ENCODE results near the gene UGCG. TPM values are rescaled to one million over a fixed set of nuclear protein-coding genes. Genes with fewer than 3 reads are reported as not detected.
"Not testable (repeated sequence)": the region's sequence is repeated elsewhere in the genome, so short reads cannot be mapped to it uniquely, and the experiment has no call there.

UGCG gene
- total and polyA plus RNA-seq, 9 of the 15 experiments (the other 6 are each of a cell fraction or from before 2014, with no cell fraction given): 20.0 to 40.3 (median 29.2) TPM

- H4K20me1 ChIP-seq (replicated peaks; ENCODE audit: control insufficient read depth, insufficient read depth, low read length); FAIRE-seq; H3K36me3 ChIP-seq (ENCODE audit: control insufficient read depth, insufficient read depth, low read length); H3K9me3 ChIP-seq (replicated peaks; ENCODE audit: control insufficient read depth, insufficient read depth, low read depth, low read length); H3K4me1 ChIP-seq (replicated peaks in 1 of 2; ENCODE audit: control insufficient read depth in 2 of 2, insufficient read depth in 2 of 2, low read length in 2 of 2); intact Hi-C loops (cut with micrococcal nuclease); BruUV-seq (replicated peaks); H3K4me3 ChIP-seq; H3K4me2 ChIP-seq (ENCODE audit: insufficient read depth, low read length); DNase-seq (ENCODE audit: extremely low read depth in 1 of 4, low spot score in 3 of 4); in situ Hi-C loops (cut with MboI); H3K79me2 ChIP-seq (ENCODE audit: control insufficient read depth, insufficient read depth, low read length); H3K9me1 ChIP-seq (ENCODE audit: control insufficient read depth, insufficient read depth, low read length); H3K9ac ChIP-seq (ENCODE audit: insufficient read depth in 1 of 2, low read depth in 2 of 2, low read length in 2 of 2); H3K27ac ChIP-seq (ENCODE audit: extremely low read depth, low read depth, low read length); H2AFZ ChIP-seq (ENCODE audit: low read depth, low read length); H3K27me3 ChIP-seq (ENCODE audit: control insufficient read depth in 2 of 2, insufficient read depth in 2 of 2, low read length in 2 of 2); POLR2A ChIA-PET; ATAC-seq: not testable (repeated sequence)
- TF ChIP-seq MLLT1 (IDR thresholded peaks at IDR 0.05): peak in 1 of 2 experiments; percentile 61; a peak in 1 of 4 replicates
- CTCF ChIA-PET (ENCODE audit: low intra/inter-chr PET ratio): interaction anchor here (0.5 kb wide), 1 partner anchor 127 kb away, joined by 3 read pairs; no protein-coding TSS in a partner anchor
- WGBS (ENCODE audit: insufficient coverage, low coverage, missing lambda C conversion rate): 94% methylated on average over 18 of the region's 21 CpGs
Observed at GRCh38 chr9:111948109-111948508, 51.5 kb downstream of the UGCG start.

DNA sequence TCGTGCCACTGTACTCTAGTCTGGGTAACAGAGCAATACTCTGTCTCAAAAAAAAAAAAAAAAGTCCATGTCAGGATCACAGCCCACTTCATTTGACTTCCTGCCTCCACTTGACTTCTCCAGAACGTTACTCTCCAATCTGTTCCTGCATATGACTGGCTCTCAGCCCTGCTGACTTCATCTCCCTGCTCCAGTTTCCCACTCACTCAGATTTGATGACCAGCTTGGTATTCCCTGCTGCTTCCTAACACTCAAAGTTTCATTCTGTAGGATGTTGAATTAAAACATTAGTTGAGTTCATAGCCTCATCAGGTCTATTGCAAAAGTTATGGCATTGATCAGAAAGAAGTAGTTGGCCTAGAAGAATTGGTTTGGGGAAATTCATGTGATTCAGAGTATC is 52.3 kb downstream of the UGCG start:
- ChIA-PET POLR2A (no interaction called here), CTCF (ENCODE audit: low intra/inter-chr PET ratio) (no interaction called here)
- no peak for TF ChIP-seq CHD7 (IDR thresholded peaks at IDR 0.05; ENCODE audit: low read depth, low read length)

More for the DNA sequence above, 52.3 kb downstream of the UGCG start:
- Histone ChIP-seq H3K4me1 (replicated peaks in 1 of 2; ENCODE audit: control insufficient read depth in 2 of 2, insufficient read depth in 2 of 2, low read length in 2 of 2) (no peaks in the 10 kb centered on the region), H4K20me1 (replicated peaks; ENCODE audit: control insufficient read depth, insufficient read depth, low read length) (no peaks in the 10 kb centered on the region), H3K9me1 (ENCODE audit: control insufficient read depth, insufficient read depth, low read length) (no peaks in the 10 kb centered on the region), H3K27ac (ENCODE audit: extremely low read depth, low read depth, low read length) (no peak overlapping the region), H3K36me3 (ENCODE audit: control insufficient read depth, insufficient read depth, low read length) (no peaks in the 10 kb centered on the region), H3K79me2 (ENCODE audit: control insufficient read depth, insufficient read depth, low read length) (no peaks in the 10 kb centered on the region), H2AFZ (ENCODE audit: low read depth, low read length) (peak overlapping the region; percentile 46; the same call in 1 of the 2 replicates), H3K9ac (ENCODE audit: insufficient read depth in 1 of 2, low read depth in 2 of 2, low read length in 2 of 2) (no peak overlapping the region; a peak in 1 of 4 replicates), H3K9me3 (replicated peaks; ENCODE audit: control insufficient read depth, insufficient read depth, low read depth, low read length) (no peaks in the 10 kb centered on the region), H3K4me3 (no peak overlapping the region), H3K27me3 (ENCODE audit: control insufficient read depth in 2 of 2, insufficient read depth in 2 of 2, low read length in 2 of 2) (no peaks in the 10 kb centered on the region), H3K4me2 (ENCODE audit: insufficient read depth, low read length) (no peak overlapping the region)
- in situ Hi-C loops (cut with MboI): no loop called here
- intact Hi-C loops (cut with micrococcal nuclease): no loop called here
- no peak for FAIRE-seq
- ATAC-seq: no peak
- no peak for DNase-seq (ENCODE audit: extremely low read depth in 1 of 4, low spot score in 3 of 4)
- no TSS peak for BruUV-seq (replicated peaks)
- WGBS (ENCODE audit: insufficient coverage, low coverage, missing lambda C conversion rate): 26% methylated on average over 2 of the region's 2 CpGs
